GM12878 (cell line): Measurements from ENCODE around the gene CHAT. TPM values are rescaled to one million over a fixed set of nuclear protein-coding genes. Genes with fewer than 3 reads are reported as not detected.

Experiments
- ATAC-seq: fragments of 200-7000 bp; cut with Tn5 transposase; 3 replicates; pipeline ENCODE4 v1.9.1; 2020; ENCODE audit warnings: mild to moderate bottlenecking, moderate library complexity
- BruUV-seq: library from RNA; stranded (reverse); fragments of 400-500 nt; replicated peaks from 2 replicates; lab custom pipeline; 2021; lab: Mats Ljungman, UMichigan
- CTCF ChIA-PET: fragments of 300-600 bp; sonication (Branson Sonifier 250); formaldehyde crosslinking; extraction: SDS; loops from one replicate; lab custom pipeline; 2021; ENCODE audit warnings: inconsistent platforms; lab: Yijun Ruan, JAX
- POLR2A ChIA-PET: fragments of 350-600 bp; formaldehyde crosslinking; extraction: SDS; loops from one replicate; lab custom pipeline; 2021; ENCODE audit warnings: inconsistent platforms; lab: Charles Lee
- RAD21 ChIA-PET: fragments of 300-600 bp; sonication (Branson Sonifier 250); formaldehyde crosslinking; loops from one replicate; lab custom pipeline; 2023; ENCODE audit warnings: antibody characterized with exemption; ENCODE audit not compliant: unreplicated experiment; lab: Charles Lee
- SMC1A ChIA-PET: fragments of 300-600 bp; sonication (Branson Sonifier 250); formaldehyde crosslinking; loops from one replicate; lab custom pipeline; 2023; ENCODE audit not compliant: unreplicated experiment, uncharacterized antibody; lab: Charles Lee
- DNase-seq: peaks from one replicate; pipeline ENCODE4 v3.0.0-alpha.2; 2011; ENCODE audit warnings: low read depth, low spot score
- FAIRE-seq: peaks from 3 replicates; lab custom pipeline; 2011; peaks lifted over from hg19 to GRCh38; lab: Jason Lieb, UNC
- H2AFZ ChIP-seq: 2 replicates; pipeline ENCODE4 v1.6.0; 2011; ENCODE audit warnings: low read depth, low read length, control low read depth; ENCODE audit not compliant: control insufficient read depth
- H3K27ac ChIP-seq: 2 replicates; pipeline ENCODE4 v1.5.1; 2011; ENCODE audit warnings: control low read depth; ENCODE audit not compliant: control insufficient read depth, insufficient read depth
- H3K27me3 ChIP-seq, 2 experiments: replicated peaks in 1 of 2; 2 replicates each; pipeline versions ENCODE4 v1.6.0 to v1.6.1; 2011; ENCODE audit warnings: low read length in 1 of 2; ENCODE audit not compliant: control insufficient read depth in 2 of 2, insufficient read depth in 2 of 2
- H3K36me3 ChIP-seq, 2 experiments: 2 replicates each; pipeline ENCODE4 v1.5.1; 2011; ENCODE audit warnings: low read length in 1 of 2; ENCODE audit not compliant: control insufficient read depth in 2 of 2, insufficient read depth in 2 of 2
- H3K4me1 ChIP-seq: 2 replicates; pipeline ENCODE4 v1.6.1; 2011; ENCODE audit warnings: mild to moderate bottlenecking, low read length, moderate library complexity, mixed read lengths; ENCODE audit not compliant: control insufficient read depth, insufficient read depth
- H3K4me2 ChIP-seq: 2 replicates; pipeline ENCODE4 v1.6.0; 2011; ENCODE audit warnings: control low read depth; ENCODE audit not compliant: control insufficient read depth, insufficient read depth
- H3K4me3 ChIP-seq: fragments of 200-600 bp; sonication (generic); 2 replicates; pipeline ENCODE4 v1.5.1; 2016
- H3K79me2 ChIP-seq: 2 replicates; pipeline ENCODE4 v1.6.0; 2011; ENCODE audit warnings: low read length; ENCODE audit not compliant: control insufficient read depth, insufficient read depth
- H3K9ac ChIP-seq: 2 replicates; pipeline ENCODE4 v1.8.0; 2011; ENCODE audit warnings: low read length, control low read depth, mixed read lengths; ENCODE audit not compliant: control insufficient read depth, insufficient read depth
- H3K9me3 ChIP-seq: replicated peaks from 3 replicates; pipeline ENCODE4 v1.5.1; 2011; ENCODE audit warnings: mild to moderate bottlenecking, low read length; ENCODE audit not compliant: control insufficient read depth, insufficient read depth
- H4K20me1 ChIP-seq: 2 replicates; pipeline ENCODE4 v1.6.0; 2011; ENCODE audit not compliant: control insufficient read depth, insufficient read depth
- EP300 ChIP-seq, 2 experiments: fragments of 150-350 bp in 1 of 2; IDR thresholded peaks; 2 replicates each; pipeline ENCODE4 v1.6.1; 2011 to 2012; ENCODE audit warnings: low read depth in 2 of 2, low read length in 2 of 2, borderline replicate concordance in 1 of 2, improper control_type of control experiment in 1 of 2, inconsistent platforms in 1 of 2; ENCODE audit not compliant: control insufficient read depth in 1 of 2
- IKZF1 ChIP-seq: fragments of 450-650 bp; conservative IDR thresholded peaks from 2 replicates; pipeline ENCODE4 v1.6.1; 2017; ENCODE audit warnings: antibody characterized with exemption, mild to moderate bottlenecking
- SPI1 ChIP-seq: IDR thresholded peaks from 2 replicates; pipeline ENCODE4 v1.6.1; 2011; ENCODE audit warnings: low read depth, mild to moderate bottlenecking, low read length, moderate library complexity, borderline replicate concordance; ENCODE audit not compliant: insufficient read depth
- STAT3 ChIP-seq: IDR thresholded peaks from 2 replicates; pipeline ENCODE4 v1.6.1; 2011; ENCODE audit warnings: low read depth, low read length, improper control_type of control experiment
- ZNF274 ChIP-seq: IDR thresholded peaks from one replicate; pipeline ENCODE4 v1.8.0; 2011; ENCODE audit not compliant: insufficient read length, insufficient read depth
- WGBS: methylation state at CpG from one replicate; pipeline ENCODE4 v1.1.6; 2016; ENCODE audit warnings: low lambda C conversion rate; ENCODE audit not compliant: insufficient replicate concordance, insufficient coverage; ENCODE audit errors: missing lambda C conversion rate; 5-methylcytosine and 5-hydroxymethylcytosine counted together
- in situ Hi-C: fragments of 300-500 bp; cut with MboI; formaldehyde crosslinking; loops from 9 replicates; pipeline ENCODE4 v1.14.3; 2018; ENCODE audit warnings: mixed read lengths
- intact Hi-C: fragments of 100-400 bp; cut with micrococcal nuclease; formaldehyde crosslinking; loops from one replicate; pipeline ENCODE4 v1.14.2; 2022; ENCODE audit not compliant: unreplicated experiment
- polyA plus RNA-seq, 11 experiments: library from polyadenylated mRNA; depleted of rRNA in 4 of 11; unstranded in 6 of 11; stranded (reverse) in 5 of 11; fragments of >200 nt; fragmentation: Nextera tagmentation in 4 of 11; fragmentation: Illumina TruSeq in 1 of 11; extraction: Ambion mirVana in 4 of 11; extraction: Trizol in 1 of 11; gene quantifications; 1 replicate in 1 of 11; 2 replicates in 10 of 11; pipeline versions ENCODE4 v1.2.1 to v1.2.3, GENCODE V29; 2011 to 2016; ENCODE audit warnings: inconsistent platforms in 2 of 11, missing spikeins in 2 of 11, low read depth in 1 of 11
- total RNA-seq, 4 experiments: library from RNA; depleted of rRNA in 3 of 4; stranded (reverse); fragments of >200 nt in 3 of 4; fragmentation: Illumina TruSeq in 1 of 4; extraction: Trizol in 1 of 4; gene quantifications; 2 replicates each; pipeline versions ENCODE4 v1.2.1 to v1.2.3, GENCODE V29; 2013 to 2021
- TF ChIP-seq, protein P1 (sequence below): fragments of 450-650 bp; IDR thresholded peaks from 2 replicates; pipeline ENCODE4 v1.6.1; 2017; ENCODE audit warnings: mild to moderate bottlenecking, low read depth, inconsistent platforms; ENCODE audit not compliant: poor library complexity, severe bottlenecking
- TF ChIP-seq, protein P2 (sequence below): fragments of 450-650 bp; IDR thresholded peaks from 2 replicates; pipeline ENCODE4 v1.6.1; 2017; ENCODE audit warnings: mild to moderate bottlenecking, moderate library complexity
- TF ChIP-seq, protein P3 (sequence below): fragments of 450-650 bp; formaldehyde crosslinking; IDR thresholded peaks from 2 replicates; pipeline ENCODE4 v1.4.0; 2020; ENCODE audit warnings: mild to moderate bottlenecking, moderate library complexity

Gene CHAT
- total and polyA plus RNA-seq, 10 of the 15 experiments (the other 5 are each of a cell fraction or from before 2014, with no cell fraction given), result not detected

DNA sequence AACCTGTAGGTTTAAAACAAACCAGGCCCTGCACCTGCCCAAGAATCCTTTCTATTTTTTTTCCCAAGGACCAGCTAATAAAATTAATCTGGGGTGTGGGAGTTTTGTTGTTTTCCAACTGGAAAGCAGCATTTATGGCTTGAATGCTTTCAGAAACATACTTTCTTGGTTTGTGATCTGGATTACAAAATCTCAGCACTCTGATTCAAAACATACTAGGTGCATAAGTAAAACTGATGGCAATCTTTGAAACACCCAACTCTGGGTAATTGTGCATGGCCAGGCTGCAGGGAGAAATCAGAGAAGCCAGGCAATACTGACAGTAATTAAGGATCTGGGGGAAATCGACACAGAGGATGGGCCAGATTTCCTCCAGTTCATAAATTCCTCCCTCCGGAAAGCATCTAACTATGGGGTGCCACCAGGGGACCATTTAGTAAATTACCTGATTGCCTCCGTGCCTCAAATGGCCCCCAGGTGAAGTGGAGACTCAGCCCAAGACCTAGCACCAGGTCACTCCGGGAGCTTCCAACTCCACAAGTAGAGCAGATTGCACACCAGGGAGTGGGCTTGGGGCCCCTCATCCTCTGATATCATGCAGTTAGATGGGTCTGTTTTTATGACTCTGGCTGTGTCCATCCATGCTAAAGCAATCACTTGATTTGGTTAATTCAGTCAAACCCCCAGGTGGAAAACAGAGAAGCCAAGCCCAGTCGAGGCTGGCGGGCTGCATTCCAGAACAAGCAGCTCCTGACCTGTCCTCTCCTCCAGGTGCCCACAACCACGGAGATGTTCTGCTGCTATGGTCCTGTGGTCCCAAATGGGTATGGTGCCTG, 50.4 kb downstream of the CHAT start:
- ChIA-PET SMC1A (no interaction called here), POLR2A (no interaction called here)
- intact Hi-C loops, result no loop called here

More for the DNA sequence above, 50.4 kb downstream of the CHAT start:
- CTCF ChIA-PET, result no interaction called here
- no peaks in the 10 kb centered on the region for H3K4me1 ChIP-seq
- H4K20me1 ChIP-seq, result no peaks in the 10 kb centered on the region
- H3K27me3 ChIP-seq, result peaks cover 0 to 1% of the 10 kb centered on the region in 2 experiments; a peak in 2 of 4 replicates
- WGBS, result 34% methylated on average over 7 of the region's 7 CpGs
- no peak for FAIRE-seq
- H3K36me3 ChIP-seq, result no peaks in the 10 kb centered on the region
- no peak for DNase-seq
- no peak overlapping the region for H3K27ac ChIP-seq
- BruUV-seq, result no TSS peak
- in situ Hi-C loops, result no loop called here
- no peak overlapping the region for H3K4me3 ChIP-seq
- no peak overlapping the region for H3K9ac ChIP-seq
- no peak for TF ChIP-seq EP300 (IDR thresholded peaks at IDR 0.05; ENCODE audit: borderline replicate concordance in 1 of 2, control insufficient read depth in 1 of 2, low read depth in 2 of 2, low read length in 2 of 2)
- no peak for TF ChIP-seq IKZF1
- TF ChIP-seq ZNF274, result no peak
- no peak for TF ChIP-seq SPI1
- no peak for TF ChIP-seq STAT3
- TF ChIP-seq, protein P1, sequence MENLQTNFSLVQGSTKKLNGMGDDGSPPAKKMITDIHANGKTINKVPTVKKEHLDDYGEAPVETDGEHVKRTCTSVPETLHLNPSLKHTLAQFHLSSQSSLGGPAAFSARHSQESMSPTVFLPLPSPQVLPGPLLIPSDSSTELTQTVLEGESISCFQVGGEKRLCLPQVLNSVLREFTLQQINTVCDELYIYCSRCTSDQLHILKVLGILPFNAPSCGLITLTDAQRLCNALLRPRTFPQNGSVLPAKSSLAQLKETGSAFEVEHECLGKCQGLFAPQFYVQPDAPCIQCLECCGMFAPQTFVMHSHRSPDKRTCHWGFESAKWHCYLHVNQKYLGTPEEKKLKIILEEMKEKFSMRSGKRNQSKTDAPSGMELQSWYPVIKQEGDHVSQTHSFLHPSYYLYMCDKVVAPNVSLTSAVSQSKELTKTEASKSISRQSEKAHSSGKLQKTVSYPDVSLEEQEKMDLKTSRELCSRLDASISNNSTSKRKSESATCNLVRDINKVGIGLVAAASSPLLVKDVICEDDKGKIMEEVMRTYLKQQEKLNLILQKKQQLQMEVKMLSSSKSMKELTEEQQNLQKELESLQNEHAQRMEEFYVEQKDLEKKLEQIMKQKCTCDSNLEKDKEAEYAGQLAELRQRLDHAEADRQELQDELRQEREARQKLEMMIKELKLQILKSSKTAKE, result no peak
- TF ChIP-seq, protein P2, sequence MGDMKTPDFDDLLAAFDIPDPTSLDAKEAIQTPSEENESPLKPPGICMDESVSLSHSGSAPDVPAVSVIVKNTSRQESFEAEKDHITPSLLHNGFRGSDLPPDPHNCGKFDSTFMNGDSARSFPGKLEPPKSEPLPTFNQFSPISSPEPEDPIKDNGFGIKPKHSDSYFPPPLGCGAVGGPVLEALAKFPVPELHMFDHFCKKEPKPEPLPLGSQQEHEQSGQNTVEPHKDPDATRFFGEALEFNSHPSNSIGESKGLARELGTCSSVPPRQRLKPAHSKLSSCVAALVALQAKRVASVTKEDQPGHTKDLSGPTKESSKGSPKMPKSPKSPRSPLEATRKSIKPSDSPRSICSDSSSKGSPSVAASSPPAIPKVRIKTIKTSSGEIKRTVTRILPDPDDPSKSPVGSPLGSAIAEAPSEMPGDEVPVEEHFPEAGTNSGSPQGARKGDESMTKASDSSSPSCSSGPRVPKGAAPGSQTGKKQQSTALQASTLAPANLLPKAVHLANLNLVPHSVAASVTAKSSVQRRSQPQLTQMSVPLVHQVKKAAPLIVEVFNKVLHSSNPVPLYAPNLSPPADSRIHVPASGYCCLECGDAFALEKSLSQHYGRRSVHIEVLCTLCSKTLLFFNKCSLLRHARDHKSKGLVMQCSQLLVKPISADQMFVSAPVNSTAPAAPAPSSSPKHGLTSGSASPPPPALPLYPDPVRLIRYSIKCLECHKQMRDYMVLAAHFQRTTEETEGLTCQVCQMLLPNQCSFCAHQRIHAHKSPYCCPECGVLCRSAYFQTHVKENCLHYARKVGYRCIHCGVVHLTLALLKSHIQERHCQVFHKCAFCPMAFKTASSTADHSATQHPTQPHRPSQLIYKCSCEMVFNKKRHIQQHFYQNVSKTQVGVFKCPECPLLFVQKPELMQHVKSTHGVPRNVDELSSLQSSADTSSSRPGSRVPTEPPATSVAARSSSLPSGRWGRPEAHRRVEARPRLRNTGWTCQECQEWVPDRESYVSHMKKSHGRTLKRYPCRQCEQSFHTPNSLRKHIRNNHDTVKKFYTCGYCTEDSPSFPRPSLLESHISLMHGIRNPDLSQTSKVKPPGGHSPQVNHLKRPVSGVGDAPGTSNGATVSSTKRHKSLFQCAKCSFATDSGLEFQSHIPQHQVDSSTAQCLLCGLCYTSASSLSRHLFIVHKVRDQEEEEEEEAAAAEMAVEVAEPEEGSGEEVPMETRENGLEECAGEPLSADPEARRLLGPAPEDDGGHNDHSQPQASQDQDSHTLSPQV, result no peak
- TF ChIP-seq, protein P3, sequence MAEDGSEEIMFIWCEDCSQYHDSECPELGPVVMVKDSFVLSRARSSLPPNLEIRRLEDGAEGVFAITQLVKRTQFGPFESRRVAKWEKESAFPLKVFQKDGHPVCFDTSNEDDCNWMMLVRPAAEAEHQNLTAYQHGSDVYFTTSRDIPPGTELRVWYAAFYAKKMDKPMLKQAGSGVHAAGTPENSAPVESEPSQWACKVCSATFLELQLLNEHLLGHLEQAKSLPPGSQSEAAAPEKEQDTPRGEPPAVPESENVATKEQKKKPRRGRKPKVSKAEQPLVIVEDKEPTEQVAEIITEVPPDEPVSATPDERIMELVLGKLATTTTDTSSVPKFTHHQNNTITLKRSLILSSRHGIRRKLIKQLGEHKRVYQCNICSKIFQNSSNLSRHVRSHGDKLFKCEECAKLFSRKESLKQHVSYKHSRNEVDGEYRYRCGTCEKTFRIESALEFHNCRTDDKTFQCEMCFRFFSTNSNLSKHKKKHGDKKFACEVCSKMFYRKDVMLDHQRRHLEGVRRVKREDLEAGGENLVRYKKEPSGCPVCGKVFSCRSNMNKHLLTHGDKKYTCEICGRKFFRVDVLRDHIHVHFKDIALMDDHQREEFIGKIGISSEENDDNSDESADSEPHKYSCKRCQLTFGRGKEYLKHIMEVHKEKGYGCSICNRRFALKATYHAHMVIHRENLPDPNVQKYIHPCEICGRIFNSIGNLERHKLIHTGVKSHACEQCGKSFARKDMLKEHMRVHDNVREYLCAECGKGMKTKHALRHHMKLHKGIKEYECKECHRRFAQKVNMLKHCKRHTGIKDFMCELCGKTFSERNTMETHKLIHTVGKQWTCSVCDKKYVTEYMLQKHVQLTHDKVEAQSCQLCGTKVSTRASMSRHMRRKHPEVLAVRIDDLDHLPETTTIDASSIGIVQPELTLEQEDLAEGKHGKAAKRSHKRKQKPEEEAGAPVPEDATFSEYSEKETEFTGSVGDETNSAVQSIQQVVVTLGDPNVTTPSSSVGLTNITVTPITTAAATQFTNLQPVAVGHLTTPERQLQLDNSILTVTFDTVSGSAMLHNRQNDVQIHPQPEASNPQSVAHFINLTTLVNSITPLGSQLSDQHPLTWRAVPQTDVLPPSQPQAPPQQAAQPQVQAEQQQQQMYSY, result no peak
- TF ChIP-seq, all 136 proteins: peak for 0
- no peaks in the 10 kb centered on the region for H3K9me3 ChIP-seq
- no peaks in the 10 kb centered on the region for H3K79me2 ChIP-seq
- no peak for ATAC-seq
- RAD21 ChIA-PET, result no interaction called here
- no peak overlapping the region for H2AFZ ChIP-seq
- H3K4me2 ChIP-seq, result no peak overlapping the region
